ENCODE measurements around the gene DCC.
A peak's percentile ranks its signal among the peaks of the same experiment; 100 is the strongest.

DCC gene

GRCh38 chr18:52468496-52468895 lies 128.5 kb downstream of the DCC start:
- no peak for DNase-seq (ENCODE audit: low read depth)
- no peak overlapping the region for H3K4me3 ChIP-seq (ENCODE audit: low read depth, low read length)

- no peak overlapping the region for H3K4me3 ChIP-seq (ENCODE audit: low read depth, low read length)
Measured at GRCh38 chr18:52475325-52475724, 135.3 kb downstream of the DCC start.

GRCh38 chr18:52481116-52481515 lies 141.1 kb downstream of the DCC start:
- no peak overlapping the region for H3K4me3 ChIP-seq (ENCODE audit: low read depth, low read length)
- DNase-seq (ENCODE audit: low read depth): no peak

More at GRCh38 chr18:52475325-52475724, 135.3 kb downstream of the DCC start:
- DNase-seq (ENCODE audit: low read depth): no peak

- DNase-seq (ENCODE audit: low read depth): no peak
- H3K4me3 ChIP-seq (ENCODE audit: low read depth, low read length): no peak overlapping the region
Measured at GRCh38 chr18:52484977-52485376, 145.0 kb downstream of the DCC start.

GRCh38 chr18:52486052-52486451 lies 146.1 kb downstream of the DCC start:
- H3K4me3 ChIP-seq (ENCODE audit: low read depth, low read length): no peak overlapping the region
- no peak for DNase-seq (ENCODE audit: low read depth)

- no peak overlapping the region for H3K4me3 ChIP-seq (ENCODE audit: low read depth, low read length)
- DNase-seq (ENCODE audit: low read depth): no peak
Measured at GRCh38 chr18:52489396-52490306, 149.7 kb downstream of the DCC start.

GRCh38 chr18:52496426-52496825 lies 156.4 kb downstream of the DCC start:
- H3K4me3 ChIP-seq (ENCODE audit: low read depth, low read length): no peak overlapping the region
- DNase-seq (ENCODE audit: low read depth): no peak

- no peak for DNase-seq (ENCODE audit: low read depth)
- H3K4me3 ChIP-seq (ENCODE audit: low read depth, low read length): no peak overlapping the region
Measured at GRCh38 chr18:52499016-52499415, 159.0 kb downstream of the DCC start.

GRCh38 chr18:52499644-52500043 lies 159.6 kb downstream of the DCC start:
- DNase-seq (ENCODE audit: low read depth): peak; percentile 32
- H3K4me3 ChIP-seq (ENCODE audit: low read depth, low read length): no peak overlapping the region

GRCh38 chr18:52504589-52504988 lies 164.6 kb downstream of the DCC start:
- no peak for DNase-seq (ENCODE audit: low read depth)
- no peak overlapping the region for H3K4me3 ChIP-seq (ENCODE audit: low read depth, low read length)

- DNase-seq (ENCODE audit: low read depth): no peak
- H3K4me3 ChIP-seq (ENCODE audit: low read depth, low read length): no peak overlapping the region
Measured at GRCh38 chr18:52510139-52510538, 170.1 kb downstream of the DCC start.

GRCh38 chr18:52518086-52518485 lies 178.1 kb downstream of the DCC start:
- no peak overlapping the region for H3K4me3 ChIP-seq (ENCODE audit: low read depth, low read length)
- DNase-seq (ENCODE audit: low read depth): no peak

- H3K4me3 ChIP-seq (ENCODE audit: low read depth, low read length): no peak overlapping the region
- DNase-seq (ENCODE audit: low read depth): no peak
Measured at GRCh38 chr18:52519021-52519420, 179.0 kb downstream of the DCC start.

- DNase-seq (ENCODE audit: low read depth): no peak
- H3K4me3 ChIP-seq (ENCODE audit: low read depth, low read length): no peak overlapping the region
Measured at GRCh38 chr18:52523566-52523965, 183.6 kb downstream of the DCC start.

- DNase-seq (ENCODE audit: low read depth): no peak
Measured at GRCh38 chr18:52531836-52532235, 191.8 kb downstream of the DCC start.

GRCh38 chr18:52536039-52536438 lies 196.0 kb downstream of the DCC start:
- no peak overlapping the region for H3K4me3 ChIP-seq (ENCODE audit: low read depth, low read length)
- DNase-seq (ENCODE audit: low read depth): no peak

More at GRCh38 chr18:52531836-52532235, 191.8 kb downstream of the DCC start:
- no peak overlapping the region for H3K4me3 ChIP-seq (ENCODE audit: low read depth, low read length)

- H3K4me3 ChIP-seq (ENCODE audit: low read depth, low read length): no peak overlapping the region
- no peak for DNase-seq (ENCODE audit: low read depth)
Measured at GRCh38 chr18:52537261-52537660, 197.3 kb downstream of the DCC start.

GRCh38 chr18:52541056-52541455 lies 201.1 kb downstream of the DCC start:
- DNase-seq (ENCODE audit: low read depth): no peak
- no peak overlapping the region for H3K4me3 ChIP-seq (ENCODE audit: low read depth, low read length)

GRCh38 chr18:52544086-52544485 lies 204.1 kb downstream of the DCC start:
- H3K4me3 ChIP-seq (ENCODE audit: low read depth, low read length): no peak overlapping the region
- DNase-seq (ENCODE audit: low read depth): no peak

- H3K4me3 ChIP-seq (ENCODE audit: low read depth, low read length): no peak overlapping the region
- DNase-seq (ENCODE audit: low read depth): no peak
Measured at GRCh38 chr18:52546686-52547346, 206.8 kb downstream of the DCC start.

- no peak overlapping the region for H3K4me3 ChIP-seq (ENCODE audit: low read depth, low read length)
- DNase-seq (ENCODE audit: low read depth): no peak
Measured at GRCh38 chr18:52553441-52553840, 213.4 kb downstream of the DCC start.

Data from skeletal muscle cell (primary cell).